Measurements from ENCODE around the gene SDF4.

The SDF4 gene

GRCh38 chr1:1228596-1229321 is 3.0 kb downstream of the SDF4 start:
- no peak for DNase-seq (ENCODE audit: low read depth)
- TF ChIP-seq CTCF (IDR thresholded peaks at IDR 0.05; ENCODE audit: control insufficient read depth, insufficient read depth, low read depth, low read length, missing control alignments): no peak
- H3K4me3 ChIP-seq (ENCODE audit: control insufficient read depth, low read depth, low read length): no peak overlapping the region

DNA sequence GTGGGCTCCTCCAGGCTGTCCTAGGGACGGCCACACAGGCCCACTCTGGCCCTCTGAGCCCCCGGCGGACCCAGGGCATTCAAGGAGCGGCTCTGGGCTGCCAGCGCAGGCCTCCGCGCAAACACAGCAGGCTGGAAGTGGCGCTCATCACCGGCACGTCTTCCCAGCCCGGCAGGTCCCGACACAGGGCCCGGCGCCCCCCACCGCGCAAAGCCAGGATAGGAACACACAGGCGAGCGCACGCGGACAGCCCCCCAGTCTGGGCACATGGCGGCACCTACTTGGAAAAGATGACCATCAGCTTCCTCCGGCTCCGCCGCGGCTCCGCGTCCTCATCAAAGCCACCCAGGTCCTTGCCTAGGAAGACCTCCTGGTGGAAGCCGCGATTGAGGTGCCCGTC is 3.6 kb downstream of the SDF4 start:
- no peak overlapping the region for H3K4me3 ChIP-seq (ENCODE audit: control insufficient read depth, low read depth, low read length)
- DNase-seq (ENCODE audit: low read depth): no peak

GRCh38 chr1:1227386-1227785 is 4.4 kb downstream of the SDF4 start:
- H3K4me3 ChIP-seq (ENCODE audit: control insufficient read depth, low read depth, low read length): no peak overlapping the region
- no peak for DNase-seq (ENCODE audit: low read depth)
- no peak for TF ChIP-seq CTCF (IDR thresholded peaks at IDR 0.05; ENCODE audit: control insufficient read depth, insufficient read depth, low read depth, low read length, missing control alignments)

More for the DNA sequence above, 3.6 kb downstream of the SDF4 start:
- TF ChIP-seq CTCF (IDR thresholded peaks at IDR 0.05; ENCODE audit: control insufficient read depth, insufficient read depth, low read depth, low read length, missing control alignments): no peak

GRCh38 chr1:1226566-1227362 is 5.0 kb downstream of the SDF4 start:
- H3K4me3 ChIP-seq (ENCODE audit: control insufficient read depth, low read depth, low read length): no peak overlapping the region
- no peak for TF ChIP-seq CTCF (IDR thresholded peaks at IDR 0.05; ENCODE audit: control insufficient read depth, insufficient read depth, low read depth, low read length, missing control alignments)
- no peak for DNase-seq (ENCODE audit: low read depth)

- TF ChIP-seq CTCF (IDR thresholded peaks at IDR 0.05; ENCODE audit: control insufficient read depth, insufficient read depth, low read depth, low read length, missing control alignments): no peak
Measured at GRCh38 chr1:1225913-1226312, 5.9 kb downstream of the SDF4 start.

DNA sequence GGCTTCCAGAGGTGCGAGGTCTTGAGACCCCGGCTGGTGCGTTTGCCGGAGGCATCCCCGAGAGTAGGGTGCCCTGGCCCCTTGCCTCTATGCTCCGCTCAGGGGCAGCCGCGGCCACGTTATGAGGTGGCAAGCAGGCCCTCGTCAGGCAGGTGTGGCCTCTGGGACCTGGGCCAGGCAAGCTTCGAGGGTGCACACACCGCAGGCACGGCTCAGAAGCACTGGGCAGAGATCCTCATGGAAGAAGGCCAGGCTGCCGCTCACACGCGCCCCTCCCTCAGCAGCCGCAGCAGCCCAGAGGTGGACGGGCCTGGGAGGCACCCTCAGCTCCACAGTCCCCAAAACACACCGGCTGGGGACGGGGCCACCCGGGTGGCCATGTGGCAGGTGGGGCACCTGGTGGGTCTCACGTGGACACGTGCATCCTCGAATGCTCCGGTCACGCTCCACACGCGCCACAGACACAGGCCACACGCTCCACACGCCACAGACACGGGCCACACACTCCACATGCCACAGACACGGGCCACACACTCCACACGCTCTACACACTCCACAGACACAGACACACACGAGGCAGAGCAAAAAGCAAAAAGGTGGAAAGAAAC is 6.5 kb downstream of the SDF4 start:
- no peak for TF ChIP-seq CTCF (IDR thresholded peaks at IDR 0.05; ENCODE audit: control insufficient read depth, insufficient read depth, low read depth, low read length, missing control alignments)
- H3K4me3 ChIP-seq (ENCODE audit: control insufficient read depth, low read depth, low read length): no peak overlapping the region
- DNase-seq (ENCODE audit: low read depth): no peak

More at GRCh38 chr1:1225913-1226312, 5.9 kb downstream of the SDF4 start:
- H3K4me3 ChIP-seq (ENCODE audit: control insufficient read depth, low read depth, low read length): no peak overlapping the region
- no peak for DNase-seq (ENCODE audit: low read depth)
